ENCODE results near the gene TNNT1. TPM values are rescaled to one million over a fixed set of nuclear protein-coding genes. Genes with fewer than 3 reads are reported as not detected.

TNNT1 gene
- total RNA-seq, 1 experiment from 2014 or later: 188 TPM

GRCh38 chr19:55146078-55146704 is 2.8 kb downstream of the TNNT1 start:
- Histone ChIP-seq H3K4me3 (replicated peaks in 1 of 2; ENCODE audit: low read depth in 1 of 2, low read length in 2 of 2) (peak overlapping the region; percentile 60 to 69), H3K79me2 (ENCODE audit: insufficient read depth, low read length) (peaks cover 4% of the 10 kb centered on the region), H3K4me1 (ENCODE audit: control insufficient read depth in 1 of 2, insufficient read depth in 2 of 2, low read length in 2 of 2) (peaks cover 14 to 60% of the 10 kb centered on the region in 2 experiments), H4K20me1 (ENCODE audit: insufficient read depth) (no peaks in the 10 kb centered on the region), H3K27me3 (ENCODE audit: insufficient read depth, low read length) (no peaks in the 10 kb centered on the region), H3K9me2 (ENCODE audit: insufficient read depth) (no peaks in the 10 kb centered on the region), H3K9ac (ENCODE audit: low read length) (peak overlapping the region; percentile 70), H3K4me2 (ENCODE audit: low read length) (peak overlapping the region; percentile 88), H3K27ac (ENCODE audit: low read depth, low read length) (peak overlapping the region; percentile 99), H3K36me3 (ENCODE audit: control insufficient read depth in 1 of 2, insufficient read depth in 2 of 2, low read length in 2 of 2) (no peaks in the 10 kb centered on the region), H3K9me3 (ENCODE audit: control insufficient read depth in 1 of 2, insufficient read depth in 1 of 2, low read depth in 1 of 2, low read length in 2 of 2) (no peaks in the 10 kb centered on the region), H2AFZ (ENCODE audit: low read depth, low read length, poor library complexity, severe bottlenecking) (no peak overlapping the region)
- CTCF ChIA-PET: interaction anchor here (0.6 to 4.4 kb wide), 18 partner anchors 10 to 508 kb away, joined by 3 to 53 read pairs (median 4); partner anchors contain the start of genes DNAAF3, FIZ1, ISOC2 and PPP1R12C
- no TSS peak for BruUV-seq (replicated peaks)
- POLR2A ChIA-PET: interaction anchor here (0.6 to 2.9 kb wide), 15 partner anchors 10 to 486 kb away, joined by 3 to 24 read pairs (median 4); partner anchors contain the start of genes DNAAF3, KMT5C, PPP1R12C and TNNI3
- RAD21 ChIA-PET (ENCODE audit: low non-redundant PET in 1 of 2, low total read pairs in 2 of 2, uncharacterized antibody in 2 of 2, unreplicated experiment in 2 of 2): interaction anchor here (0.6 to 1.8 kb wide), 6 partner anchors 13 to 497 kb away, joined by 3 to 13 read pairs (median 4); partner anchors contain the start of genes ZNF581 (in 1 of the 2) and ZNF784 (in 1 of the 2)
- intact Hi-C loops (cut with micrococcal nuclease): loop anchor here (10.0 kb wide), 1 partner anchor 489 kb away; no protein-coding TSS in a partner anchor
- peak; percentile 64 for DNase-seq (ENCODE audit: low read depth, low spot score)
- TF ChIP-seq SP1 (IDR thresholded peaks at IDR 0.05; ENCODE audit: low read depth) (peak; percentile 71; the same call in 1 of the 2 replicates), EGR1 (IDR thresholded peaks at IDR 0.05; ENCODE audit: low read depth) (peak; percentile 62; the same call in 1 of the 2 replicates), TCF7L2 (IDR thresholded peaks at IDR 0.05; ENCODE audit: borderline replicate concordance, extremely low read depth, insufficient read depth, insufficient read length) (no peak), POLR2A (IDR thresholded peaks at IDR 0.05; ENCODE audit: borderline replicate concordance, extremely low read depth, insufficient read depth, insufficient read length) (no peak), POLR2AphosphoS5 (IDR thresholded peaks at IDR 0.05; ENCODE audit: low read depth, low read length) (0 out of 2 replicates have a peak, but pooled peaks have one; percentile 22)
- TF ChIP-seq, protein P1, sequence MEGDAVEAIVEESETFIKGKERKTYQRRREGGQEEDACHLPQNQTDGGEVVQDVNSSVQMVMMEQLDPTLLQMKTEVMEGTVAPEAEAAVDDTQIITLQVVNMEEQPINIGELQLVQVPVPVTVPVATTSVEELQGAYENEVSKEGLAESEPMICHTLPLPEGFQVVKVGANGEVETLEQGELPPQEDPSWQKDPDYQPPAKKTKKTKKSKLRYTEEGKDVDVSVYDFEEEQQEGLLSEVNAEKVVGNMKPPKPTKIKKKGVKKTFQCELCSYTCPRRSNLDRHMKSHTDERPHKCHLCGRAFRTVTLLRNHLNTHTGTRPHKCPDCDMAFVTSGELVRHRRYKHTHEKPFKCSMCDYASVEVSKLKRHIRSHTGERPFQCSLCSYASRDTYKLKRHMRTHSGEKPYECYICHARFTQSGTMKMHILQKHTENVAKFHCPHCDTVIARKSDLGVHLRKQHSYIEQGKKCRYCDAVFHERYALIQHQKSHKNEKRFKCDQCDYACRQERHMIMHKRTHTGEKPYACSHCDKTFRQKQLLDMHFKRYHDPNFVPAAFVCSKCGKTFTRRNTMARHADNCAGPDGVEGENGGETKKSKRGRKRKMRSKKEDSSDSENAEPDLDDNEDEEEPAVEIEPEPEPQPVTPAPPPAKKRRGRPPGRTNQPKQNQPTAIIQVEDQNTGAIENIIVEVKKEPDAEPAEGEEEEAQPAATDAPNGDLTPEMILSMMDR (IDR thresholded peaks at IDR 0.05 in 2 of 3, conservative IDR thresholded peaks at IDR 0.05 in 1 of 3; ENCODE audit: borderline replicate concordance in 1 of 3, insufficient read depth in 1 of 3, low read depth in 2 of 3, low read length in 2 of 3): peak; percentile 78 to 86 (median 80)
- TF ChIP-seq, protein P2, sequence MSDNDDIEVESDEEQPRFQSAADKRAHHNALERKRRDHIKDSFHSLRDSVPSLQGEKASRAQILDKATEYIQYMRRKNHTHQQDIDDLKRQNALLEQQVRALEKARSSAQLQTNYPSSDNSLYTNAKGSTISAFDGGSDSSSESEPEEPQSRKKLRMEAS (IDR thresholded peaks at IDR 0.05): peak; percentile 80
- peak; percentile 76 for ATAC-seq
